Panc1 (cell line): Measurements from ENCODE around the gene GALNT9. TPM values are rescaled to one million over a fixed set of nuclear protein-coding genes. Genes with fewer than 3 reads are reported as not detected.

Experiments
- ATAC-seq: fragments of 200-7000 bp; cut with Tn5 transposase; 2 replicates; pipeline ENCODE4 v1.9.1; 2020; ENCODE audit warnings: mild to moderate bottlenecking, moderate library complexity
- BruUV-seq: library from RNA; stranded (reverse); fragments of 400-500 nt; replicated peaks from 2 replicates; lab custom pipeline; 2021; lab: Mats Ljungman, UMichigan
- CTCF ChIA-PET: fragments of 300-600 bp; sonication (Branson Sonifier 250); formaldehyde crosslinking; loops from one replicate; lab custom pipeline; 2022; ENCODE audit warnings: antibody characterized with exemption; lab: Charles Lee
- POLR2A ChIA-PET: fragments of 300-600 bp; sonication (Branson Sonifier 250); formaldehyde crosslinking; loops from one replicate; lab custom pipeline; 2022; ENCODE audit warnings: antibody characterized with exemption; lab: Charles Lee
- DNase-seq: peaks from one replicate; pipeline ENCODE4 v3.0.0-alpha.2; 2010; ENCODE audit warnings: low read depth, low spot score
- H3K27ac ChIP-seq: 2 replicates; pipeline ENCODE4 v1.5.1; 2011; ENCODE audit warnings: mild to moderate bottlenecking, low read length, inconsistent platforms
- H3K27me3 ChIP-seq: fragments of 200-500 bp; sonication (Bioruptor generic); 2 replicates; pipeline ENCODE4 v1.6.0; 2014; ENCODE audit warnings: low read length, inconsistent platforms; ENCODE audit not compliant: control insufficient read depth, insufficient read depth
- H3K36me3 ChIP-seq: fragments of 200-500 bp; sonication (Bioruptor generic); 2 replicates; pipeline ENCODE4 v1.5.1; 2014; ENCODE audit warnings: inconsistent platforms, mild to moderate bottlenecking, low read length, moderate library complexity; ENCODE audit not compliant: control insufficient read depth, insufficient read depth
- H3K4me1 ChIP-seq: 2 replicates; pipeline ENCODE4 v1.5.1; 2011; ENCODE audit warnings: inconsistent platforms, mild to moderate bottlenecking, low read length, moderate library complexity; ENCODE audit not compliant: control insufficient read depth, insufficient read depth
- H3K4me3 ChIP-seq, 2 experiments: 2 replicates each; pipeline ENCODE4 v1.5.1; 2011 to 2012; ENCODE audit warnings: low read depth in 2 of 2, low read length in 2 of 2, mild to moderate bottlenecking in 2 of 2, inconsistent platforms in 1 of 2, moderate library complexity in 1 of 2
- H3K9me3 ChIP-seq: fragments of 200-500 bp; sonication (Bioruptor generic); 2 replicates; pipeline ENCODE4 v1.5.1; 2014; ENCODE audit warnings: low read depth, mild to moderate bottlenecking, inconsistent platforms, low read length, moderate library complexity; ENCODE audit not compliant: control insufficient read depth, insufficient read depth
- CTCF ChIP-seq: fragments of 450-650 bp; IDR thresholded peaks from 2 replicates; pipeline ENCODE4 v1.5.1; 2017; ENCODE audit warnings: mild to moderate bottlenecking
- POLR2AphosphoS5 ChIP-seq: IDR thresholded peaks from 2 replicates; pipeline ENCODE4 v1.6.1; 2012; ENCODE audit warnings: mild to moderate bottlenecking, low read depth, low read length, moderate library complexity
- REST ChIP-seq, 2 experiments: IDR thresholded peaks; 2 replicates each; pipeline ENCODE4 v1.6.1; 2011 to 2012; ENCODE audit warnings: low read depth in 2 of 2, control low read depth in 1 of 2, low read length in 1 of 2, mild to moderate bottlenecking in 1 of 2, moderate library complexity in 1 of 2; ENCODE audit not compliant: insufficient read depth in 1 of 2
- SIN3A ChIP-seq: IDR thresholded peaks from 2 replicates; pipeline ENCODE4 v1.6.1; 2012; ENCODE audit warnings: low read depth, mild to moderate bottlenecking, low read length, moderate library complexity, borderline replicate concordance; ENCODE audit not compliant: insufficient read depth
- TCF7L2 ChIP-seq: IDR thresholded peaks from 2 replicates; pipeline ENCODE4 v1.6.1; 2011; ENCODE audit warnings: mild to moderate bottlenecking, low read depth, low read length, inconsistent platforms
- in situ Hi-C: cut with HindIII; loops from 2 replicates; pipeline ENCODE4 v1.10.0; 2016; ENCODE audit warnings: low sequenced_read_pairs, low pct_unique_long_range_greater_than_20kb
- intact Hi-C: fragments of 100-400 bp; cut with micrococcal nuclease; formaldehyde crosslinking; loops from one replicate; pipeline ENCODE4 v1.10.0; 2022; ENCODE audit not compliant: unreplicated experiment
- total RNA-seq: library from RNA; stranded (reverse); gene quantifications from one replicate; pipeline ENCODE4 v1.2.1, GENCODE V29; 2021; ENCODE audit not compliant: unreplicated experiment

GALNT9 gene
- total RNA-seq, 1 experiment from 2014 or later, result 0.33 TPM

DNA sequence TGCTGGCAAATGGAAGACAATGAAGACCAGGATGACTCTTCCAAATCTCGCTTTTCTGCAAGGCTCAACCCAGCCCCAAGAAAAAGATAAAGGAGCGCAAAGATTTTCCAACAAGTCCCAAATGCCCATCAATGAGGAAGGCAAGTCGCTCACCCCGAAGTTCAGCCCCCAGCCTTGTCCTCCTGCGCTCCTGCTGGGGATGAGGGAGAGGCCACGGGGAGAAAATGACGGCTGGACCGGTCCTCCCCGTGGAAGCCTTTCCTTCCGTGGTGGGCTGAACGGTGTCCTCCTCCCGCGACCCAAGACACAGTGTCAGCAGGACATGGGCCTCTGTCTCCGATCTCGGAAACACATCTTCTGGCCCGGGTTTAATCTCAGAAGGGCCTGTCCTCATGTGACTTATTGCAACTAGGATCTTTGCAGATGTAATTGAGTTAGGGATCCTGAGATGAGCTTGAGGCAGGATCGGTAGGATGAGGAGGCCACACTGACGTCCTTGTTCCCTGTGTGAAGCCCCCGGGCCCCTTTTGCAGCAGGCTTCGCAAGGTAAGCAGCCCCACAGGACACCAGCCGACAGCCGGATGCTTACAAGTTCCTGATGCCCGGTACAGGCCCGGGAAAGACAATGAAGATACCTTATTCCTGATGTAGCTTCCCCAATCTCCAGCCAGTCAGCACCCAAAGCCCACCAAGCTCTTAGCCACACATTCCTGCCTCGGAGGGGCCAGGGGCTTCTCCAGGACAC lies 64.2 kb downstream of the GALNT9 start:
- no peak overlapping the region for H3K4me3 ChIP-seq
- in situ Hi-C loops (no loop called here), intact Hi-C loops (no loop called here)
- no peaks in the 10 kb centered on the region; the same call in 1 of the 2 replicates for H3K27me3 ChIP-seq
- ATAC-seq, result no peak
- no peak for DNase-seq
- no peaks in the 10 kb centered on the region for H3K9me3 ChIP-seq
- no peaks in the 10 kb centered on the region for H3K36me3 ChIP-seq
- no peaks in the 10 kb centered on the region for H3K4me1 ChIP-seq
- no peak overlapping the region for H3K27ac ChIP-seq
- CTCF ChIA-PET, result no interaction called here
- no TSS peak for BruUV-seq
- TF ChIP-seq POLR2AphosphoS5 (no peak), TCF7L2 (no peak)
- POLR2A ChIA-PET, result no interaction called here

GRCh38 chr12:132264086-132265010 lies 65.0 kb downstream of the GALNT9 start:
- ChIA-PET POLR2A (no interaction called here), CTCF (no interaction called here)
- H3K9me3 ChIP-seq, result no peaks in the 10 kb centered on the region
- TF ChIP-seq POLR2AphosphoS5, result no peak
- TF ChIP-seq TCF7L2, result no peak
- no peak for TF ChIP-seq CTCF
- no peak for TF ChIP-seq SIN3A
- TF ChIP-seq REST (IDR thresholded peaks at IDR 0.05; ENCODE audit: insufficient read depth in 1 of 2, low read depth in 2 of 2, low read length in 1 of 2), result no peak
- no peak for ATAC-seq
- DNase-seq, result no peak
- no TSS peak for BruUV-seq
- in situ Hi-C loops, result no loop called here
- no peaks in the 10 kb centered on the region for H3K4me1 ChIP-seq
- H3K27ac ChIP-seq, result no peak overlapping the region
- no peaks in the 10 kb centered on the region; the same call in 1 of the 2 replicates for H3K27me3 ChIP-seq
- H3K36me3 ChIP-seq, result no peaks in the 10 kb centered on the region
- intact Hi-C loops, result no loop called here
- H3K4me3 ChIP-seq, result no peak overlapping the region
